ENCODE measurements around the gene IL22RA1. TPM values are rescaled to one million over a fixed set of nuclear protein-coding genes. Genes with fewer than 3 reads are reported as not detected.

Gene IL22RA1
- polyA plus RNA-seq, 2 of the 4 experiments (the other 2 are of a cell fraction) = 1.5 to 1.7 TPM

DNA sequence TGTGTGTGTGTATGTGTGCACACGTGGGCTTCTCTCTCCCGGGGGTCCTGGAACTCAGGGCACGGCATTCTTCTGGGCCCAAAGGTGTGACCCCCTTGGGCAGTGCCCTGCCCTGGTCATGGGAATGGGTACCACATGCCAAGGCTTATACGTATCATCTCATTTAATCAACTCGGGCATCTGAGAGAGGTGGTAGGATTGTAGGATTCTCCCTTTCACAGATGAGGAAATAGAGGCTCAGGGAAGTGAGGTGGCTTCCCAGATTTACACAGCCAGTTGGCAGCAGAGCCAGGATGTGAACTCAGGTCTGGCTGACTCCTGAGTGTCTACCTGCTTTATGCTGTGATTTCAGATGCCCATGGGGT, 46.2 kb downstream of the IL22RA1 start:
- H3K4me2 ChIP-seq = no peak overlapping the region
- ChIA-PET CTCF (interaction anchor here (1.5 kb wide), 1 partner anchor 16 kb away, joined by 4 read pairs; the partner anchor contains the start of gene MYOM3), POLR2A (no interaction called here)
- TF ChIP-seq MAZ (IDR thresholded peaks at IDR 0.05; ENCODE audit: borderline replicate concordance, low read depth, low read length) (no peak), RFX5 (IDR thresholded peaks at IDR 0.05) (no peak), ZSCAN20 (CRISPR knock-in tag; IDR thresholded peaks at IDR 0.05) (no peak), ZFP36 (IDR thresholded peaks at IDR 0.05; ENCODE audit: borderline replicate concordance, partially characterized antibody) (no peak)
- TF ChIP-seq, protein P1, sequence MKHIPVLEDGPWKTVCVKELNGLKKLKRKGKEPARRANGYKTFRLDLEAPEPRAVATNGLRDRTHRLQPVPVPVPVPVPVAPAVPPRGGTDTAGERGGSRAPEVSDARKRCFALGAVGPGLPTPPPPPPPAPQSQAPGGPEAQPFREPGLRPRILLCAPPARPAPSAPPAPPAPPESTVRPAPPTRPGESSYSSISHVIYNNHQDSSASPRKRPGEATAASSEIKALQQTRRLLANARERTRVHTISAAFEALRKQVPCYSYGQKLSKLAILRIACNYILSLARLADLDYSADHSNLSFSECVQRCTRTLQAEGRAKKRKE (CRISPR knock-in tag; IDR thresholded peaks at IDR 0.05; ENCODE audit: low read depth) = no peak
- H3K4me1 ChIP-seq = peaks cover 6% of the 10 kb centered on the region; the same call in 1 of the 3 replicates
- WGBS (ENCODE audit: missing lambda C conversion rate) = 84% methylated on average over 4 of the region's 5 CpGs
- H3K4me3 ChIP-seq = no peak overlapping the region
- ATAC-seq (no peak), FAIRE-seq (no peak), DNase-seq (ENCODE audit: low read depth in 1 of 2, low spot score in 1 of 2) (no peak)
- no peak overlapping the region for H3K27ac ChIP-seq
- H3K9me3 ChIP-seq = no peaks in the 10 kb centered on the region

DNA sequence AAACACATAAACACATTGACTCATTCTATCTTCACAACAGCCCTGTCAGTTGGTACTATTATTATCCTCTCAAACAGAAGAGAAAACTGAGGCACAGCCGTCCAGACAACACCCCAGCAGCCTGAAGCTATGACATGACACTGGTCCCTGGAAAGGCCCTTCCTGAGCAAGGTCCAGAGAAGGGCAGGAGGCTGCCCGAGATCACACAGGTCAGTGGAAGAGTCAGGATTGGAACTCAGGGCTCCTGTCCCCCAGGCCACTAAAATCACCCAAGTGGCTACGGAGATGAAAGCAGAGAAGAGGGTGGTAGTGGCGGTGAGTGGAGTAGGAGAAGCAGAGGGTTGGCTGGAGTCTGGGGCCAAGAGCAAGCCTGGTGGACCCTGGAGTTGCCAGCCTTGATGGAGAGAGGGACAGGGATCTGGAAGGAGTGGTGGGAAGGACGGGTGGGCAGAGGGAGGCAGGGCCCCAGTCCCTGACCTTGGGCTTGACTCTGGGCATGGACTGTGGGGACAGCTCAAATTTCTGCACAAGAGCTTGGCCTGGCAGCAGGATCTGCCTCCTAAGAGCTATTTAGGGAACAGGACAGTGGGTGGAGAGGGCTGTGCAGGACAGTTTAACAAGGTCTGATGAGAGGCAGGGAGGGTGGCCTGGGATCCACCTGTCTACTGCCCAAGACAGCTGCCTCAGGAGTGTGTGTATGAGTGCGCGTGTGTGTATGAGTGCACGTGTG, 46.8 kb downstream of the IL22RA1 start:
- ATAC-seq = no peak
- no peak overlapping the region for H3K4me3 ChIP-seq
- CTCF ChIA-PET = interaction anchor here (2.0 kb wide), 1 partner anchor 25 kb away, joined by 6 read pairs; no protein-coding TSS in a partner anchor
- no peak overlapping the region for H3K27ac ChIP-seq
- H3K4me1 ChIP-seq = peaks cover 6% of the 10 kb centered on the region; the same call in 1 of the 3 replicates
- POLR2A ChIA-PET = no interaction called here
- H3K9me3 ChIP-seq = no peaks in the 10 kb centered on the region
- FAIRE-seq = no peak
- no peak for DNase-seq (ENCODE audit: low read depth in 1 of 2, low spot score in 1 of 2)
- WGBS (ENCODE audit: missing lambda C conversion rate) = 80% methylated on average over 8 of the region's 8 CpGs
- no peak overlapping the region for H3K4me2 ChIP-seq
- TF ChIP-seq KDM5A (IDR thresholded peaks at IDR 0.05) (no peak), RARB (CRISPR knock-in tag; IDR thresholded peaks at IDR 0.05) (no peak), POLR2AphosphoS2 (conservative IDR thresholded peaks at IDR 0.05; ENCODE audit: low read length) (no peak), MAFK (IDR thresholded peaks at IDR 0.05; ENCODE audit: partially characterized antibody) (no peak), JUN (IDR thresholded peaks at IDR 0.05) (no peak), FOXS1 (CRISPR knock-in tag; IDR thresholded peaks at IDR 0.05) (no peak), EHMT2 (IDR thresholded peaks at IDR 0.05; ENCODE audit: low read depth) (no peak), HOXB5 (CRISPR knock-in tag; IDR thresholded peaks at IDR 0.05) (no peak)
- TF ChIP-seq, protein P2, sequence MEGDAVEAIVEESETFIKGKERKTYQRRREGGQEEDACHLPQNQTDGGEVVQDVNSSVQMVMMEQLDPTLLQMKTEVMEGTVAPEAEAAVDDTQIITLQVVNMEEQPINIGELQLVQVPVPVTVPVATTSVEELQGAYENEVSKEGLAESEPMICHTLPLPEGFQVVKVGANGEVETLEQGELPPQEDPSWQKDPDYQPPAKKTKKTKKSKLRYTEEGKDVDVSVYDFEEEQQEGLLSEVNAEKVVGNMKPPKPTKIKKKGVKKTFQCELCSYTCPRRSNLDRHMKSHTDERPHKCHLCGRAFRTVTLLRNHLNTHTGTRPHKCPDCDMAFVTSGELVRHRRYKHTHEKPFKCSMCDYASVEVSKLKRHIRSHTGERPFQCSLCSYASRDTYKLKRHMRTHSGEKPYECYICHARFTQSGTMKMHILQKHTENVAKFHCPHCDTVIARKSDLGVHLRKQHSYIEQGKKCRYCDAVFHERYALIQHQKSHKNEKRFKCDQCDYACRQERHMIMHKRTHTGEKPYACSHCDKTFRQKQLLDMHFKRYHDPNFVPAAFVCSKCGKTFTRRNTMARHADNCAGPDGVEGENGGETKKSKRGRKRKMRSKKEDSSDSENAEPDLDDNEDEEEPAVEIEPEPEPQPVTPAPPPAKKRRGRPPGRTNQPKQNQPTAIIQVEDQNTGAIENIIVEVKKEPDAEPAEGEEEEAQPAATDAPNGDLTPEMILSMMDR (IDR thresholded peaks at IDR 0.05) = no peak

DNA sequence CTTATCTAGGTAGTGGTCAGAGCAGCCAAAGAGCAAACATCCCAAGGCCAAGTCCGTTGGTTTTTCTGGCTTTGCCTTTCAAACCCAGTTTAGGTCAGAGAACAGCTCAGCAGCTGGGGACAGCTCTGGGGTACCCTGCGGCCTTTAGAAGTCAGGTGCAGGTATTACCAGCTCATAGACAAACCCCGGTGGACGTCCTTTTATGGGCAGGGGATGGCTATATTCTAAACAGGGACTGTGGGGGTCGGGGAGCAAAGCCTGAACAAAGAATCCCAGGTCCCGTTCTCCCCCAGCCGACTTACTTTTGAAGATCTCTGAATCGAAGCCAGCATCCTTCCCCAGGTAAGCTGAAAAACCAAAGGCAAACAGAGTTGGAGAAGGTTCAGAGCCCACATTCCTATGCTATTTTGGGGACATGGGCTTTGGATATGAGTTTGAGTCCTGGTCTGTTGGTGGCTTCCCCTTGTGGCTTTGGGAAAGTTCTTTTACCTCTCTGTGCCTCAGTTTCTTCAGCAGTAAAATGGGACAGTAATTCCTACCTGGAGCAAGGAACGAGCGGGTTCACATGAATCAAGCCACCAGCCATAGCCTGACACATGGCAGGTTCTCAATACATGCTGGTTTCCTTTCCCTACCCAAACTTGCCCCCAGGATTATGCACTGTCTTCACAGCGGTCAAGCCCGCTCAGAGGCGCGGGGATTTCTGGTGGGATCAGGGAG, 47.6 kb downstream of the IL22RA1 start:
- Histone ChIP-seq H3K27ac (no peak overlapping the region), H3K9me3 (no peaks in the 10 kb centered on the region), H3K4me1 (peaks cover 6% of the 10 kb centered on the region; the same call in 1 of the 3 replicates), H3K4me2 (no peak overlapping the region), H3K4me3 (no peak overlapping the region)
- TF ChIP-seq SREBF2 (IDR thresholded peaks at IDR 0.05) (no peak), EP300 (IDR thresholded peaks at IDR 0.05) (no peak), MYC (IDR thresholded peaks at IDR 0.05; ENCODE audit: borderline replicate concordance, low read length) (no peak), MAFK (IDR thresholded peaks at IDR 0.05; ENCODE audit: partially characterized antibody) (no peak), ZSCAN20 (CRISPR knock-in tag; IDR thresholded peaks at IDR 0.05) (no peak)
- TF ChIP-seq, protein P3, sequence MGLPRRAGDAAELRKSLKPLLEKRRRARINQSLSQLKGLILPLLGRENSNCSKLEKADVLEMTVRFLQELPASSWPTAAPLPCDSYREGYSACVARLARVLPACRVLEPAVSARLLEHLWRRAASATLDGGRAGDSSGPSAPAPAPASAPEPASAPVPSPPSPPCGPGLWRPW (IDR thresholded peaks at IDR 0.05) = no peak
- TF ChIP-seq, protein P4, sequence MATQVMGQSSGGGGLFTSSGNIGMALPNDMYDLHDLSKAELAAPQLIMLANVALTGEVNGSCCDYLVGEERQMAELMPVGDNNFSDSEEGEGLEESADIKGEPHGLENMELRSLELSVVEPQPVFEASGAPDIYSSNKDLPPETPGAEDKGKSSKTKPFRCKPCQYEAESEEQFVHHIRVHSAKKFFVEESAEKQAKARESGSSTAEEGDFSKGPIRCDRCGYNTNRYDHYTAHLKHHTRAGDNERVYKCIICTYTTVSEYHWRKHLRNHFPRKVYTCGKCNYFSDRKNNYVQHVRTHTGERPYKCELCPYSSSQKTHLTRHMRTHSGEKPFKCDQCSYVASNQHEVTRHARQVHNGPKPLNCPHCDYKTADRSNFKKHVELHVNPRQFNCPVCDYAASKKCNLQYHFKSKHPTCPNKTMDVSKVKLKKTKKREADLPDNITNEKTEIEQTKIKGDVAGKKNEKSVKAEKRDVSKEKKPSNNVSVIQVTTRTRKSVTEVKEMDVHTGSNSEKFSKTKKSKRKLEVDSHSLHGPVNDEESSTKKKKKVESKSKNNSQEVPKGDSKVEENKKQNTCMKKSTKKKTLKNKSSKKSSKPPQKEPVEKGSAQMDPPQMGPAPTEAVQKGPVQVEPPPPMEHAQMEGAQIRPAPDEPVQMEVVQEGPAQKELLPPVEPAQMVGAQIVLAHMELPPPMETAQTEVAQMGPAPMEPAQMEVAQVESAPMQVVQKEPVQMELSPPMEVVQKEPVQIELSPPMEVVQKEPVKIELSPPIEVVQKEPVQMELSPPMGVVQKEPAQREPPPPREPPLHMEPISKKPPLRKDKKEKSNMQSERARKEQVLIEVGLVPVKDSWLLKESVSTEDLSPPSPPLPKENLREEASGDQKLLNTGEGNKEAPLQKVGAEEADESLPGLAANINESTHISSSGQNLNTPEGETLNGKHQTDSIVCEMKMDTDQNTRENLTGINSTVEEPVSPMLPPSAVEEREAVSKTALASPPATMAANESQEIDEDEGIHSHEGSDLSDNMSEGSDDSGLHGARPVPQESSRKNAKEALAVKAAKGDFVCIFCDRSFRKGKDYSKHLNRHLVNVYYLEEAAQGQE (IDR thresholded peaks at IDR 0.05) = no peak
- DNase-seq (ENCODE audit: low read depth in 1 of 2, low spot score in 1 of 2) = no peak
- WGBS (ENCODE audit: missing lambda C conversion rate) = 78% methylated on average over 14 of the region's 14 CpGs
- ChIA-PET CTCF (interaction anchor here (2.0 kb wide), 1 partner anchor 24 kb away, joined by 6 read pairs; no protein-coding TSS in a partner anchor), POLR2A (no interaction called here)
- FAIRE-seq = no peak
- no peak for ATAC-seq

Measured in A549 (cell line).